ENCODE measurements around the gene ANAPC4.

GRCh38 chr4:25370242-25370641 is 6.8 kb upstream of the ANAPC4 start:
- TF ChIP-seq CTCF (IDR thresholded peaks at IDR 0.05) = no peak
- no peak for TF ChIP-seq POLR2A (IDR thresholded peaks at IDR 0.05)
